Caco-2 (cell line): ENCODE results near the gene ZNF225. TPM values are rescaled to one million over a fixed set of nuclear protein-coding genes. Genes with fewer than 3 reads are reported as not detected.

ENCODE experiments used
- BruUV-seq: library from RNA; stranded (reverse); fragments of 400-500 nt; replicated peaks from 2 replicates; lab custom pipeline; 2021; lab: Mats Ljungman, UMichigan
- CTCF ChIA-PET: fragments of 300-600 bp; sonication (Branson Sonifier 250); formaldehyde crosslinking; loops from one replicate; lab custom pipeline; 2022; ENCODE audit warnings: antibody characterized with exemption; lab: Charles Lee
- POLR2A ChIA-PET: fragments of 300-600 bp; sonication (Branson Sonifier 250); formaldehyde crosslinking; loops from one replicate; lab custom pipeline; 2022; ENCODE audit warnings: antibody characterized with exemption; lab: Charles Lee
- DNase-seq, 2 experiments: peaks; one replicate each; pipeline versions ENCODE4 v3.0.0 to v3.0.0-alpha.2; 2020 to 2022
- H3K27me3 ChIP-seq: replicated peaks from 2 replicates; pipeline ENCODE4 v1.6.0; 2011; ENCODE audit warnings: low read length; ENCODE audit not compliant: control insufficient read depth, insufficient read depth
- H3K36me3 ChIP-seq: 2 replicates; pipeline ENCODE4 v1.5.1; 2011; ENCODE audit warnings: low read length; ENCODE audit not compliant: control insufficient read depth, insufficient read depth
- H3K4me1 ChIP-seq: fragments of 250-450 bp; sonication (Bioruptor Pico); 2 replicates; pipeline ENCODE4 v1.5.1; 2020; ENCODE audit warnings: mild to moderate bottlenecking
- H3K4me3 ChIP-seq: 2 replicates; pipeline ENCODE4 v1.5.1; 2011; ENCODE audit warnings: low read depth, mild to moderate bottlenecking, control low read depth, low read length
- H3K9me3 ChIP-seq: fragments of 250-450 bp; sonication (Bioruptor Pico); 2 replicates; pipeline ENCODE4 v1.5.1; 2020; ENCODE audit warnings: mild to moderate bottlenecking, moderate library complexity
- H3K27ac Mint-ChIP-seq: one replicate; pipeline ENCODE4 v1.8.0; 2022; ENCODE audit warnings: mixed read lengths; ENCODE audit not compliant: unreplicated experiment
- H3K27me3 Mint-ChIP-seq: one replicate; pipeline ENCODE4 v1.8.0; 2022; ENCODE audit warnings: mixed read lengths; ENCODE audit not compliant: insufficient read depth, unreplicated experiment
- H3K36me3 Mint-ChIP-seq: one replicate; pipeline ENCODE4 v1.8.0; 2022; ENCODE audit warnings: mild to moderate bottlenecking, mixed read lengths; ENCODE audit not compliant: insufficient read depth, unreplicated experiment
- H3K4me1 Mint-ChIP-seq: one replicate; pipeline ENCODE4 v1.8.0; 2022; ENCODE audit warnings: low read depth, mixed read lengths; ENCODE audit not compliant: unreplicated experiment
- H3K4me3 Mint-ChIP-seq: one replicate; pipeline ENCODE4 v1.8.0; 2022; ENCODE audit warnings: mild to moderate bottlenecking, moderate library complexity, mixed read lengths; ENCODE audit not compliant: unreplicated experiment
- H3K9me3 Mint-ChIP-seq: one replicate; pipeline ENCODE4 v1.8.0; 2022; ENCODE audit warnings: mixed read lengths; ENCODE audit not compliant: unreplicated experiment
- CTCF ChIP-seq, 2 experiments: fragments of 200-600 bp in 1 of 2; IDR thresholded peaks; 1 replicate in 1 of 2; 2 replicates in 1 of 2; pipeline versions ENCODE4 v1.5.1 to v1.8.0; 2011 to 2022; ENCODE audit warnings: antibody characterized with exemption in 1 of 2, control low read depth in 1 of 2, inconsistent platforms in 1 of 2, low read depth in 1 of 2, low read length in 1 of 2, mild to moderate bottlenecking in 1 of 2, moderate library complexity in 1 of 2; ENCODE audit not compliant: insufficient read depth in 1 of 2, severe bottlenecking in 1 of 2, unreplicated experiment in 1 of 2
- intact Hi-C: fragments of 100-400 bp; cut with micrococcal nuclease; formaldehyde crosslinking; loops from one replicate; pipeline ENCODE4 v1.10.0; 2022; ENCODE audit not compliant: unreplicated experiment
- total RNA-seq: library from RNA; stranded (reverse); gene quantifications from 2 replicates; pipeline ENCODE4 v1.2.3, GENCODE V29; 2022

The ZNF225 gene
- total RNA-seq, 1 experiment from 2014 or later = 4.8 TPM

DNA sequence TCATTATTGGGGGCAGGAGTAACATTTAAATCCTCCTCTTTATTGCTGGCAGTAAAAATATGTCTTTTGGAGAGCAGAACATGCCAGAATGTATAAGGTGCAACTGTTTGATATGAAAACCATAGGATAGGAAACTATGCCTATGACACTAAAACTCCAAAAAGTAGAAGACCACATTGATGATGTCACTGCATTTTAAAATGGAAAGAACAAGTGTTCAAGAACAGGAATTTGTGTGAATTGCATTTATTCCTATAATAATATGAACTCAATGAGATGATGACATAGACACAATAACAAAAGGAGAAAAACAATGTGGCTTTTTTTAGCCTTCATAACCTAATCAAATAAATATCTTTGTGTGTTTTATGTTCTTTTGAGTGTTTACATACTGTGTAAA, 3.7 kb upstream of the ZNF225 start:
- intact Hi-C loops = no loop called here
- CTCF ChIA-PET = no interaction called here
- Mint-ChIP-seq H3K27ac (no peak overlapping the region), H3K4me3 (no peak overlapping the region), H3K36me3 (peaks cover 35% of the 10 kb centered on the region), H3K4me1 (peaks cover 7% of the 10 kb centered on the region), H3K9me3 (peaks cover 23% of the 10 kb centered on the region), H3K27me3 (no peaks in the 10 kb centered on the region)
- Histone ChIP-seq H3K36me3 (peaks cover 5% of the 10 kb centered on the region; the same call in 1 of the 2 replicates), H3K9me3 (no peaks in the 10 kb centered on the region), H3K4me1 (no peaks in the 10 kb centered on the region), H3K27me3 (no peaks in the 10 kb centered on the region), H3K4me3 (no peak overlapping the region)
- TF ChIP-seq CTCF (IDR thresholded peaks at IDR 0.05; ENCODE audit: insufficient read depth in 1 of 2, low read depth in 1 of 2, low read length in 1 of 2, severe bottlenecking in 1 of 2, unreplicated experiment in 1 of 2) = no peak
- DNase-seq = no peak
- BruUV-seq = no TSS peak
- POLR2A ChIA-PET = no interaction called here

GRCh38 chr19:44111910-44112463, 1.2 kb upstream of the ZNF225 start:
- no peaks in the 10 kb centered on the region for H3K9me3 ChIP-seq
- Mint-ChIP-seq H3K27ac (no peak overlapping the region), H3K27me3 (no peaks in the 10 kb centered on the region), H3K9me3 (peaks cover 14% of the 10 kb centered on the region), H3K4me3 (peak overlapping the region; percentile 91), H3K4me1 (peaks cover 7% of the 10 kb centered on the region), H3K36me3 (peaks cover 21% of the 10 kb centered on the region)
- POLR2A ChIA-PET = no interaction called here
- H3K4me1 ChIP-seq = no peaks in the 10 kb centered on the region
- no TSS peak for BruUV-seq
- CTCF ChIA-PET = no interaction called here
- peak; percentile 37 to 61 for DNase-seq
- peaks cover 3% of the 10 kb centered on the region; the same call in 1 of the 2 replicates for H3K36me3 ChIP-seq
- no peaks in the 10 kb centered on the region for H3K27me3 ChIP-seq
- TF ChIP-seq CTCF (IDR thresholded peaks at IDR 0.05; ENCODE audit: insufficient read depth in 1 of 2, low read depth in 1 of 2, low read length in 1 of 2, severe bottlenecking in 1 of 2, unreplicated experiment in 1 of 2) = no peak
- peak overlapping the region; percentile 64 for H3K4me3 ChIP-seq
- intact Hi-C loops = loop anchor here (10.0 kb wide), 1 partner anchor 287 kb away; the partner anchor contains the start of gene ZNF283

- CTCF ChIA-PET = interaction anchor here (0.6 kb wide), 1 partner anchor 46 kb away, joined by 3 read pairs; no protein-coding TSS in a partner anchor
- Histone ChIP-seq H3K27me3 (no peaks in the 10 kb centered on the region), H3K4me3 (peak overlapping the region; percentile 64), H3K4me1 (no peaks in the 10 kb centered on the region), H3K9me3 (no peaks in the 10 kb centered on the region), H3K36me3 (0 out of 2 replicates have a peak, but pooled peaks cover 1% of the 10 kb centered on the region)
- peak overlapping the region; percentile 91 for H3K4me3 Mint-ChIP-seq
- TF ChIP-seq CTCF (IDR thresholded peaks at IDR 0.05; ENCODE audit: insufficient read depth in 1 of 2, low read depth in 1 of 2, low read length in 1 of 2, severe bottlenecking in 1 of 2, unreplicated experiment in 1 of 2) = no peak
- no peak for DNase-seq
- intact Hi-C loops = loop anchor here (1.0 to 10.0 kb wide), 12 partner anchors 18 to 388 kb away; partner anchors contain the start of genes ZNF155, ZNF180, ZNF224 and ZNF227
- H3K4me1 Mint-ChIP-seq = peaks cover 7% of the 10 kb centered on the region
- BruUV-seq = no TSS peak
- no peaks in the 10 kb centered on the region for H3K27me3 Mint-ChIP-seq
- peak overlapping the region; percentile 75 for H3K27ac Mint-ChIP-seq
- H3K9me3 Mint-ChIP-seq = peaks cover 7% of the 10 kb centered on the region
- H3K36me3 Mint-ChIP-seq = peaks cover 13% of the 10 kb centered on the region
- POLR2A ChIA-PET = interaction anchor here (0.6 to 1.0 kb wide), 3 partner anchors 52 to 733 kb away, joined by 3 to 7 read pairs (median 3); partner anchors contain the start of gene ZNF226
Observed at GRCh38 chr19:44112802-44113137, 429 bp upstream of the ZNF225 start.
